Kidney epithelial cell (primary cell): ENCODE measurements around the gene RNF141. TPM values are rescaled to one million over a fixed set of nuclear protein-coding genes. Genes with fewer than 3 reads are reported as not detected.

Source experiments
- DNase-seq: peaks from one replicate; pipeline ENCODE4 v3.0.0-alpha.2; 2010; ENCODE audit warnings: low read depth
- H3K27me3 ChIP-seq: 2 replicates; pipeline ENCODE4 v1.6.0; 2011; ENCODE audit warnings: low read length; ENCODE audit not compliant: control insufficient read depth, insufficient read depth
- H3K36me3 ChIP-seq: 2 replicates; pipeline ENCODE4 v1.5.1; 2011; ENCODE audit warnings: low read length; ENCODE audit not compliant: control insufficient read depth, insufficient read depth
- H3K4me3 ChIP-seq: 2 replicates; pipeline ENCODE4 v1.5.1; 2011; ENCODE audit warnings: low read depth, mild to moderate bottlenecking, control low read depth, low read length
- CTCF ChIP-seq: IDR thresholded peaks from 2 replicates; pipeline ENCODE4 v1.5.1; 2011; ENCODE audit warnings: mild to moderate bottlenecking, moderate library complexity, low read length, control low read depth, inconsistent platforms; ENCODE audit not compliant: insufficient read depth, poor library complexity, severe bottlenecking
- total RNA-seq: library from RNA; depleted of rRNA; stranded (reverse); fragments of >200 nt; gene quantifications from 2 replicates; pipeline ENCODE4 v1.2.3, GENCODE V29; 2015

Gene RNF141
- total RNA-seq, 1 donor from 2014 or later, result 26.0 TPM

DNA sequence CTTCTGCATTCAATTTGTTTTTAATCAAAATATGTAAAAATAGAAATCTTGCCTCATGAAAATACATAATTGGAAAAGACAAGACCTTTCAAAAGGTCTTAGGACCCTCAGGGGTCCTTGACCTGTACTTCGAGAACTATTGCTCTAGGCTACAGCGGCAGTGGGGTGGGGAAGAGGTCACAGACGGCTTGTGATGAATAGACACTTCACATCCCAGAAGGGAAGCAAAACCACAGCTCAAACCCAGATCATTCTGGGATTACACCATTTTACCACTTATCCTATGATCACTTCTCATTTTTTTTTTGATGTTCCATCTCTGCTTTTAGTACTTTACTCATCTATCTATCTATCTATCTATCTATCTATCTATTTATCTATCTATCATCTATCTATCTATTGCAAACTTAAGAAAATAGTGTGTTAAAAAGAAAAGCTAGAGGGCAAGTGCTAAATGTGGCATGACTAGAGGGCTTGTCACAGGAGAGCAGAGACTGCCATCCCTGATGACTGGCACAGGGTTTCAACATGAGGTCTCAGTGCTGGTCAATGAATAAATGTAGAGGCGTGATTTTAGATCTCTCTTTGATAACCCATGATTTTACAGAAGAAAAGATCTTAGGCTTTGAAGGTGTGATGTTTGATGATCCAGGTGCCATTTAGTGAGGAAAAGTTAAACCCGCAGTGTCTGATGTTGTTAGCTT is 37.1 kb downstream of the RNF141 start:
- no peak for TF ChIP-seq CTCF
- H3K4me3 ChIP-seq, result no peak overlapping the region
- H3K36me3 ChIP-seq, result no peaks in the 10 kb centered on the region
- H3K27me3 ChIP-seq, result no peaks in the 10 kb centered on the region
- no peak for DNase-seq

GRCh38 chr11:10503221-10503620 is 37.8 kb downstream of the RNF141 start:
- H3K36me3 ChIP-seq, result no peaks in the 10 kb centered on the region
- no peak for DNase-seq
- TF ChIP-seq CTCF, result no peak
- no peaks in the 10 kb centered on the region for H3K27me3 ChIP-seq
- H3K4me3 ChIP-seq, result no peak overlapping the region

GRCh38 chr11:10502770-10503169 is 38.2 kb downstream of the RNF141 start:
- no peak for TF ChIP-seq CTCF
- Histone ChIP-seq H3K27me3 (no peaks in the 10 kb centered on the region), H3K36me3 (no peaks in the 10 kb centered on the region), H3K4me3 (no peak overlapping the region)
- no peak for DNase-seq

DNA sequence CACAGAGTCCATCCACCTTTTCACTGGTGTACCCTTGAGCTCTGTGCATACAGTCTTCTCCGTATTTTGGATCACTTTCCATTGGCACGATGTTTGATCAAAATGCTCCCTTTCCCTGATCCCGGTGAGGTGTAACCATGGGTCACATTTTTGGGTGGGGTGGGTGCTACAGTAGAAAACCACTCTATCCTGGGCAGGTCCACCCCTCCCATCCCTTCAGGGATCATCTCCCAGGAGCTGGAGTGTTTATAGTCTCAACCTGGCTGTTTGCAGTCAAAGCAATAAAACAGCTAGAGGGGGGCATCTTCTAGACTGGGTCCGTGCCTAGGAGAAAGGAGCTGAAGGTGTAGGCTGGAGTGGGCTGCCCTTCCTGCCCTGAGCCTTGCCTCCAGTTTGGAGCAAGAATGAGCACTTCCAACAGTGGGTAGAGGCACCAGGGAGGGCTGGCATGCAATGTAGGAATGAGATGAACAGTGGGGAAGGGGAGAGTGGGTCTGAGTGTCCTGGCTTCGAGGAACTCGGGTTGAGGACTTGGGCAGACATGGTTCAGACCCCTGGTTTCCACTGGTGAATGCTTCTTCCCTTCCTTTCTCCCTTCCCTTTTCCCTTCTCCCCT is 38.8 kb downstream of the RNF141 start:
- no peak for TF ChIP-seq CTCF
- H3K27me3 ChIP-seq, result no peaks in the 10 kb centered on the region
- no peak for DNase-seq
- H3K36me3 ChIP-seq, result no peaks in the 10 kb centered on the region
- no peak overlapping the region for H3K4me3 ChIP-seq

- no peak for DNase-seq
- no peak for TF ChIP-seq CTCF
- no peaks in the 10 kb centered on the region for H3K36me3 ChIP-seq
Observed at GRCh38 chr11:10500757-10501684, 40.0 kb downstream of the RNF141 start.

More at GRCh38 chr11:10500757-10501684, 40.0 kb downstream of the RNF141 start:
- Histone ChIP-seq H3K27me3 (no peaks in the 10 kb centered on the region), H3K4me3 (no peak overlapping the region)
